Measurements from ENCODE around the gene CTNNB1.
A peak's percentile ranks its signal among the peaks of the same experiment; 100 is the strongest.

Gene CTNNB1

DNA sequence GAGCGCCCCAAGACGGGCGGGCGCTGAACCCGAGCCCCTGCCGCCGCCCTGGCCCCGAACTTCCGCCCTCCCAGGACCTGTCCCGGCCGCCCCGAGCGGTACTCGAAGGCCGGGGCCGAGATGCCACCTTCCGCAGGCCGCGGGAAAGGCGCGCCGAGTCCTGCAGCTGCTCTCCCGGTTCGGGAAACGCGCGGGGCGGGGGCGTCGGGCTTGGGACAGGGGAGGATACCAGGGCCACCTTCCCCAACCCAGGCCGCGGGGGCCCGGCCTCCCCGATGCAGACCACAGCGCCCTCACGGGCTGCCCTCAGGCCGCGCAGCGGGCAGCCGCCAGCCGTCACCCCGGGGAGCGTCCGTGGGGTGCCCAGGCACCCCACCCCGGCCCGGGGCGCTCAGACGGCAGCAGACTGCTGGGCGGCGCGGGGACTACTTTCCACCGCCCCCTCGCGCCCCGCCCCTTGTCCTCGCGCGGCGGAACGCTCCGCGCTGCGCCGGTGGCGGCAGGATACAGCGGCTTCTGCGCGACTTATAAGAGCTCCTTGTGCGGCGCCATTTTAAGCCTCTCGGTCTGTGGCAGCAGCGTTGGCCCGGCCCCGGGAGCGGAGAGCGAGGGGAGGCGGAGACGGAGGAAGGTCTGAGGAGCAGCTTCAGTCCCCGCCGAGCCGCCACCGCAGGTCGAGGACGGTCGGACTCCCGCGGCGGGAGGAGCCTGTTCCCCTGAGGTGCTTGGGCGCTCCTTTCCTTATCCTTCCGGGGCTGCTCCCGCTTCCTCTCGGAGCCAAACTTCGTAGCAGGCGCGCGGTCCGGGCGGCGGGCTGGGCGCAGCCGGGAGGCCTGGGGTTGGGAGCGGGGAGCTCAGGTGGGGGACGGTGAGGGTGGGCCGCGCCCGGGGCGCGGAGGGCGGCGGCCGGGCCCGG lies at the start of gene CTNNB1:
Gene CTNNB1, plus strand, starts transcription at position 556 of the 916 bp plus-strand sequence. CDS start 24,564 bp downstream, outside the sequence.
- peak; percentile 89 for DNase-seq

DNA sequence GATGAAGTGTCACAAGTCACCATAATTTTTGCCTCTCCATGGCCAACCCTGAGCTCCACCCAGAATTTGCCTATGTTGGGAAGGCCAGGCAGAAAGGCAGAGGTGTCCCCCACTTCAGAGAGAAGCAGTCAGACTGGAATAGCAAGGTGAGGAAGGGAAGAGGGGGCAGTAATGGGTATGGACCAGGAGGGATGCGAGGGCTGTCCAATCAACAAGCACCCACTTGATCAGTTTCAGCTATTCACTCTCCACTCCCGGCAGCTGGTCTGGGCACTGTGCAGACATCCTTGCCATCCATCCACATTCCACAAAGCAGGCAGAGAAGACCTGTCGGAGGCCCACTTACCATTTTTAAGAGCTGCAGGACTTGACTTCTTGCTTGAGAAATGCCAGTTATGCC lies 43.5 kb upstream of the CTNNB1 start:
- DNase-seq: no peak

- DNase-seq: no peak
Measured at GRCh38 chr3:41158947-41159346, 40.4 kb upstream of the CTNNB1 start.

GRCh38 chr3:41159588-41160189 lies 39.6 kb upstream of the CTNNB1 start:
- no peak for DNase-seq

- DNase-seq: no peak
Measured at GRCh38 chr3:41162541-41162940, 36.8 kb upstream of the CTNNB1 start.

DNA sequence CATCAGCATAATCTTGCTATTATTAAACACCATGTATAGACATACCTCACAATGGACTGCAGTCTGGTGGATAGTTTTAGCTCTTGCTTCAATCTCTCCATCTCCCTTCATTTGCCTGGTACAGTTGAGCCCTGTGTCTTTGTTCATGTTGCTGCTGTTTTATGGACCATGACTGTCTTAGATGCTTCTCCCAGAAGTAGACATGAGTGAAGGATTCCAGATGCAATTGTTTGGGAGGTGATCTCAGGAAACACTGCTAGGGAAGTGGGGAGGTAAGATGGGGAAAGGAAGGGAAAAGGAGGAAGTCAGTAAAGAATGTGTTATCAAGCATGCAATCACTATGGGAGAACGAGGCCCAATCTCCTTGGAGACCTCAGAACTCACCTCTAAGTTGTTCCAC lies 36.3 kb upstream of the CTNNB1 start:
- DNase-seq: no peak

DNA sequence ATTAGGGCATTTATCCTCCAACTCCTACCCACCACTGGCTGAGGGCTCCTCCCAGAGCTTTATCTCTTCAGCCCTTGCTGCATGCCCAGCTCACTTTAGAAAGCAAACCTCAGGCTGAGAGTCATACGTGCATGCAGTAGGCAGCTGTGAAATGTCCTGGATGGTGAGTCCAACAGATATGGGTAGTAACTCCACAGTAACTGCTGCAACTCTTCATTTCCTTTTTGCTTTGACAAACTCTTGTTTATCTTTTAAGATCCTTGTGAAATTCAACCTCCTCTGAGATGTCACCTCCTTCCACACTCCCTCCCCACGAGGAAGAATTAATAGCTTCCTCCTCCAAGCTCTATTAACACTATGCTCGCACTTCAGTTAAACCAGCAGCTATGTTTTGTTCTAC lies 35.9 kb upstream of the CTNNB1 start:
- no peak for DNase-seq

GRCh38 chr3:41164777-41165176 lies 34.5 kb upstream of the CTNNB1 start:
- DNase-seq: no peak

- no peak for DNase-seq
Measured at GRCh38 chr3:41167722-41168497, 31.4 kb upstream of the CTNNB1 start.

DNA sequence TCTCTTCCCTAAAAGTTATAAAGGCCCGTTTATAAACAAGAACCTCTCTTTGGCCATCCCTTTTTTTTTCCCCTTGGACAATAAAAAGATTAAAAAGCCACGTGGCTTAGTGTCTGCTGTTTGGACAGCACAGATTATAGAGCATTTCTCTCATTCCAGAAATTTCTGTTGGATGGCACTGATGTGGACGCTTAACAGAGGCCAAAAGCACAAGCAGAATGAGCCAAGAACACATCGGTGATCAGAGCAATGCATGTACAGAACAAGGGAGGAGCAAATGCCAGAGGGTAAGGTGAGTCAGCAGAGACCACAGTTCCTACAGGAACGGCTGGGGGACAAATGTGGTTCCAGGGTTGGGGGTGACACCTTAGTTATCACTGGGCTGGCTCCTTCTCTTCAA lies 30.3 kb upstream of the CTNNB1 start:
- DNase-seq: no peak

- DNase-seq: no peak
Measured at GRCh38 chr3:41173926-41174885, 25.1 kb upstream of the CTNNB1 start.

DNA sequence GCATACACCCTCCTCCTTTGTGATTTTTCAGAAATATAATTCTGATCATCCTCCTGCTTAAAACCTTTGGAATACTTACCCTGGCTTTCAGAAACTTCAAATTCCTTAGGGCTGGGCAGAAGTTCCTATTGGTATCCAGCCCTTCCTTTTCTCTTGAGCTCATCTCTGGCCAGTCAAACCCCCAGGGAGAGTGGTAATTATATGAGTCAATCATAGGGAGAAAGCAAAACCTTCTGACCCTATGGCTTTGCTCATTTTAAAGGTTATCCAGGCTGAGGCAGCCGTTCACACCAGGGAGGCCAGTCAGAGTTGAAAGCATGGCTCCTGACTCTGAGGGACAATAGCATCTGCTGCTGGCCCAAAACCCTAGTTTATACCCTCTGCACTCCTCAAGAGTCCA lies 23.9 kb upstream of the CTNNB1 start:
- DNase-seq: no peak

DNA sequence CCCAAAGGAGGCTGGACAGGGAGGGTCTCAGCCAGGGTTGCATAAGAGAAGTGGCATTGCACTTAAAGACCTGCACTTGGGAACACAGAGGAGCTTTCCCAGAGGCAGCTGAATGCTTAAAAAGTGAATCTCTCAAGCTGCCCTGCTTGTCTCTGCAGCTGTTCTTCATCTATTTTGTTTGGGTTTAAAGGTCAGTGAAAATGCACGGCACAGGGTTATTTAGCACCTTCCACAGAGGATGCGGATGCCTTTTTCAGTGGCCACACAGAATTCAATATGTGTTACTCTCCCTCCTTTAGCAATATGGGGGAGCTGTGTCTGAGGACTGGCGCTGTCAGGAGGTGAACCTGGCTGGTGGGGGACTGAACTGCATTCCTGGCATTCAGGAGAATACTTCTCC lies 22.7 kb upstream of the CTNNB1 start:
- no peak for DNase-seq

DNA sequence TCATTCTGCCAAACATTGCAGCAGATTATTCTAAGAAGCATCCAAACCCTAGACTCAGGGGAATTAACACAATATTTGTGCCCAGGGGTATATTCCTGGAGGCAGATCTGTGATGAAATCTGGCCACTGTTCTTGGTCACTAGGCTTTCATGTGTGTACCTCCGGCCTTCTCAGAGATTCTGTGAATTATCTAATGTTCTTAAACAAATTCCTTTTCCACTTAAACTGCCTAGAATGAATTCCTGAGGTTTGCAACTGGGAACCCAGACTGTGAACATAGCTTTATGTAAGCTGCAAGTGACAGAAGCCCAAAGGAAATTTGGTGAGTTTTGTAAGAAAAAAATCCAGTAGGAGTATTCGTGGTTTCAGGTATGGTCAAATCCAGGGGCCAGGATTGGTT lies 20.7 kb upstream of the CTNNB1 start:
- DNase-seq: no peak

DNA sequence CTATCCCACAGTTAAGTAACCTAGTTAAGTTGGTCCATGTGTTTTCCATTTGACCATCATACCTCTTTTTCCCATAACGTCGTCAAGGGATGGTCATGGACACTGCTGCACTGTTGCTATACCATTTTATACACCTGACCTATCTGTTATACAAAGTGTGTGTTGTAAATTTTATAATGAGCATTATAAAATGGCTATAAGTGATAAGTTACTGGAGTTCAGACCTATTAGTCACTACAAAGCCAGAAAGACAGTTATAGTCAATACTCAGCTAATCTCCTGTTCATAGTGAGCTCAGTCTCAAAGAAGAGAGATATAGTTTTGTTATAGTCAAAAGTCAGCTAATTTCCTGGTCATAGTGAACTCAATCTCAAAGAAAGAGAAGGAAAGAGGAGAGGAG lies 18.9 kb upstream of the CTNNB1 start:
- DNase-seq: no peak

GRCh38 chr3:41182504-41183059 lies 16.7 kb upstream of the CTNNB1 start:
- DNase-seq: no peak

- DNase-seq: no peak
Measured at GRCh38 chr3:41184394-41184793, 14.9 kb upstream of the CTNNB1 start.

DNA sequence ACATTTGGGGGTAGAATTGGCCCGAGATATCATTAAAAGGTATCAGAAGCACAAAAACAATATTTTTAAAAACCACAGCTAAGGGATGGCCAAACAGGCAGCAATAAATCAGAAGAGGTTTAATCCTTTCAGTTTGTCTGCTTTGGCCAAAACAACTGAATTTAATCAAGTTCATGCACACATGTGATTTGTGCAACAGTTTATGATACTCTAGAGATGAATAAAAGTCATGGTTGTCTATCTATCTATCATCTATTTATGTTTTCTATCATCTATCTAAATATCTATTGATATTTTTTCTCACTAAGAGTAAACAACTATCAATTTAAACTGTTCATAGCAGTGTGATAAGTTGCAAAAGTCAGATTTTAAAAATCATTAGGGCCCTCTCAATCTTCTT lies 13.0 kb upstream of the CTNNB1 start:
- DNase-seq: no peak

- no peak for DNase-seq
Measured at GRCh38 chr3:41188306-41188705, 11.0 kb upstream of the CTNNB1 start.

- no peak for DNase-seq
Measured at GRCh38 chr3:41190509-41191284, 8.6 kb upstream of the CTNNB1 start.

DNA sequence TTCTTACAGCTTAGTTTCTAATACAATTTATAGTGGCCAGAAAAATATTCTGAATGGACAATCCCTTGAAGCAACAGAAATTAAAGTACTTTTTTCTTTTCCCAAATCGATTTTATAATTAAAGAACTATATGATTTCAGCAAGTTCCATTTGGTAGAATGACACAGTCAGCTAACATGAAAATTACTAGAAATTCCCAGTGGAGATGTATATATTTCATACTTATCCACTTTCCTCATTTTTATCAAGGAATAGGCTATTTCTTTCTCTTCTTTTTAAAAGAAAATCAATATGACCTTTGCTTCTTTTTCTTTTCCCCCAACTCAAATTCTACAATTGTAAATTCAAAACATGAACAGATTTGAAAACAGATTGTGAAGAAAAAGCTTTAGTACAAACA lies 6.4 kb upstream of the CTNNB1 start:
- DNase-seq: no peak
